ENCODE results near the gene KLHL10.

DNA sequence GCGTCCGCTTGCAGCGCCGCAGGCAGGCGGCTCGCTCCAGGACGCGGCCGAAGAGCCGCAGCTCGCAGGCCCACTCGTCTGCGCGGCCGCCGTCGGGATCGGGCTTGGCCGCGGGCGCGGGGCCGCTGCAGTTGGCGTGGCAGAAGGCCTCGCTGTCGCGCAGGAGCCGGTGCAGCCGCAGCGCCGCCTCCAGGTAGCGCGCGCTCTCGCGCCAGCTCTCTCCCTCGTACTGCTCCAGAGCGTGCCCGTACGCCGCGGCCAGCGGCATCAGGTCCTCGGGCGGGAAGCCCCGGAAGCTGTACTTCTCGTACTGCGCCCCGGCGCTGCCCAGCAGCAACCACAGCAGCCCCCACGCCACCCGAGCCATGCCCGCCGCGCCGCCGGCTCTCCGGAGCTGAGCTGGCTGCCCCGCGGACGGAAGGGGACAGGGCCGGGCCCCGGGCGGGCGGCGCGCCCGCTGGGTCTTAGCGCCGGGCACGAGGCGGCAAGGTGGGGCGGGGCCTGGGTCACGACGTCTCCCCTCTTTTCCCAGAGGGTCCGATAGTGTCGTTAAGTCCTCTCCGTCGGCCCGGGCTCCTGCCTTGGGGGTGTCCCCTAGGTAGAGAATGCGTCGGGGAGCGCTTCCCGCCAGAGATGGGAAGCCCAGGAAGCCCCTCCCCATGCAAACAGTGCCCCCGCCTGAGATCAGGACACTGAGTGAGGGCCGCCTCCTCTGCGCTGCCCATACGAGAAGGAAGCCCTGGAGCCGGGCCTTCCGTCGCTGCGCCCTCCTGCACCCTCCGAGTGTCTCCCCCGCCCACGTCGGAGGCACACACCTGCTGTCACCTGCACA lies 25.9 kb upstream of the KLHL10 start, which contains the start of gene P3H4:
- TF ChIP-seq ZNF347 (CRISPR knock-in tag; IDR thresholded peaks at IDR 0.05; ENCODE audit: low read depth): no peak
- TF ChIP-seq ZNF586 (CRISPR knock-in tag; conservative IDR thresholded peaks at IDR 0.05): no peak

All from K562 (cell line).